BLaER1 treated with 17β-estradiol and CSF1 and Interleukin-3, amounts not matched to agents 10 nM and 100 nM (cell line): ENCODE measurements around the gene PTCRA.

ENCODE experiments used
- H3K27ac ChIP-seq, 11 experiments: shearing (Covaris generic); formaldehyde crosslinking; 2 replicates each; pipeline ENCODE4 v1.8.1; 2022
- H3K27me3 ChIP-seq, 11 experiments: shearing (Covaris generic); formaldehyde crosslinking; 2 replicates each; pipeline ENCODE4 v1.8.1; 2022
- H3K36me3 ChIP-seq, 11 experiments: shearing (Covaris generic); formaldehyde crosslinking; 2 replicates each; pipeline ENCODE4 v1.8.1; 2022
- H3K4me1 ChIP-seq, 10 experiments: shearing (Covaris generic); formaldehyde crosslinking; 2 replicates each; pipeline ENCODE4 v1.8.1; 2022
- H3K4me2 ChIP-seq, 11 experiments: shearing (Covaris generic); formaldehyde crosslinking; 2 replicates each; pipeline ENCODE4 v1.8.1; 2022
- H3K4me3 ChIP-seq, 10 experiments: shearing (Covaris generic); formaldehyde crosslinking; 2 replicates each; pipeline ENCODE4 v1.8.1; 2022
- H3K9ac ChIP-seq, 11 experiments: shearing (Covaris generic); formaldehyde crosslinking; 2 replicates each; pipeline ENCODE4 v1.8.1; 2022
- H3K9me3 ChIP-seq, 11 experiments: shearing (Covaris generic); formaldehyde crosslinking; replicated peaks in 1 of 11; 2 replicates each; pipeline ENCODE4 v1.8.1; 2022
- H4K20me1 ChIP-seq, 11 experiments: shearing (Covaris generic); formaldehyde crosslinking; 2 replicates each; pipeline ENCODE4 v1.8.1; 2022
- Cebpa-rat ChIP-seq, 11 experiments: shearing (Covaris generic); IDR thresholded peaks; 2 replicates each; pipeline ENCODE4 v1.8.1; 2022

Gene PTCRA

DNA sequence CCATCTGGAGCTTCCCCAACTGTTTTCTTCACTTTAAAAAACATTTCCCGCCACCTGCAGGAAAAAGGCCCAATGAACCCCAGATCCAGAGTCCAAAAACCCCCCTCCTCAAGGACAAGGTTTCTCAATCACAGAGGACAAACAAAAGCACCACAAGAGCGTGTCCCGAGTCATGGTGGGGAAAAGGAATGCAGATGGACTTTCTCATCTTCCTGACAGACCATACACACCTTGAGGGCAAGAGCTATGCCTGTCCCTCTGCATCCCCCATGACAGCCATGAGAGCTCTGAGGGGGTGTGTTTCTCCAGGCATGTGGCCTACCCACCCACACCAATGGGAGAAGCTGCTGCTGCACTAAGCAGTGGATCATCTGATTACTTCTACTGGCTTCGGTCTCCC is 54.1 kb downstream of the PTCRA start:
- H3K4me1 ChIP-seq: peaks cover 0 to 52% (median 31%) of the 10 kb centered on the region in 10 experiments; a peak in 15 of 20 replicates
- peaks cover 0 to 56% (median 13%) of the 10 kb centered on the region in 11 experiments; a peak in 9 of 22 replicates for H4K20me1 ChIP-seq
- peaks cover 54 to 91% (median 70%) of the 10 kb centered on the region in 11 experiments for H3K36me3 ChIP-seq
- no peak overlapping the region for H3K4me3 ChIP-seq
- peak overlapping the region in 2 of 11 experiments; percentile 3 to 60; a peak in 2 of 22 replicates for H3K27ac ChIP-seq
- H3K9ac ChIP-seq: 0 out of 22 replicates have a peak overlapping the region, but pooled peaks of 1 of the 11 experiments have one; percentile 12
- TF ChIP-seq Cebpa-rat (IDR thresholded peaks at IDR 0.05): no peak
- no peaks in the 10 kb centered on the region for H3K27me3 ChIP-seq
- H3K4me2 ChIP-seq: no peak overlapping the region
- no peaks in the 10 kb centered on the region for H3K9me3 ChIP-seq

DNA sequence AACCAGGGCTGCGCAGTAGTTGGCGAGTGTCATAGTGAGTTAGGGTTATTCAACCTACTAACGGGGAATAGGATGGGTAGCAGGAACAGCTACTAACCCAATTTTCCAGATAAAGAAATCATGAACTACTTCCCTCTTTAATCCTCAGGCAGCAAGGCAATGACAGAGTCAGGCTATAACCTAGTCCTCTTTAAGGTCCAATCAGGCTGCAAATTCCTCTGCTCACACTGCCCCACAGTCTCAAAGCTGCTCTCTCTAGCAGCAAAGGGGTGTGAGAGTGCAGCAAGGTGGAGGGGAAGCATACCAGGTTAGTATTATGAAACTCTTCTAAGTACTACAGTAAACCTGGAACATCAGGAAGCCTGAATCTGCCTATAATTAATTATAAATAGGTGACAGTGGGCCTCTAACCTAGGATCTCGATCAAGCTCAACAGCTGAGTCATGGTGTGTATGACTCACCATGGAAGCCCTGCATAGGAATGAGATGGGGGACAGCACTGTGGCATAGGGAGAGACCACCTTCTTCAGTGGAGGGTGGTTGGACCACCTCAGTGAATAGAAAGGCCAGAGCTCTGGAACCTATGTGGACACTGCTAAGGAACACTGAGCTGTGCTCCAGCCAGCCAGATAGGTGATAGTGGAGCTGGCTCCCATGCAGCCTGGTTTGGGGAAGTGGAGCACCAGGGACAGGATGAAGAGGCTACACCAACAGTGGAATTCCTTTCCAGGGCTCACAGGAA is 55.2 kb downstream of the PTCRA start:
- peaks cover 10 to 57% (median 36%) of the 10 kb centered on the region in 10 experiments; a peak in 16 of 20 replicates for H3K4me1 ChIP-seq
- H3K9ac ChIP-seq: peak overlapping the region in 2 of 11 experiments; percentile 20 to 30; a peak in 2 of 22 replicates
- H3K4me3 ChIP-seq: no peak overlapping the region
- TF ChIP-seq Cebpa-rat (IDR thresholded peaks at IDR 0.05): no peak
- H3K4me2 ChIP-seq: peak overlapping the region in 7 of 11 experiments; percentile 12 to 73 (median 64); a peak in 13 of 22 replicates
- no peaks in the 10 kb centered on the region for H3K9me3 ChIP-seq
- peaks cover 0 to 47% (median 13%) of the 10 kb centered on the region in 11 experiments; a peak in 9 of 22 replicates for H4K20me1 ChIP-seq
- no peaks in the 10 kb centered on the region for H3K27me3 ChIP-seq
- H3K27ac ChIP-seq: peak overlapping the region in 8 of 11 experiments; percentile 4 to 60 (median 30); a peak in 11 of 22 replicates
- peaks cover 45 to 81% (median 60%) of the 10 kb centered on the region in 11 experiments for H3K36me3 ChIP-seq

DNA sequence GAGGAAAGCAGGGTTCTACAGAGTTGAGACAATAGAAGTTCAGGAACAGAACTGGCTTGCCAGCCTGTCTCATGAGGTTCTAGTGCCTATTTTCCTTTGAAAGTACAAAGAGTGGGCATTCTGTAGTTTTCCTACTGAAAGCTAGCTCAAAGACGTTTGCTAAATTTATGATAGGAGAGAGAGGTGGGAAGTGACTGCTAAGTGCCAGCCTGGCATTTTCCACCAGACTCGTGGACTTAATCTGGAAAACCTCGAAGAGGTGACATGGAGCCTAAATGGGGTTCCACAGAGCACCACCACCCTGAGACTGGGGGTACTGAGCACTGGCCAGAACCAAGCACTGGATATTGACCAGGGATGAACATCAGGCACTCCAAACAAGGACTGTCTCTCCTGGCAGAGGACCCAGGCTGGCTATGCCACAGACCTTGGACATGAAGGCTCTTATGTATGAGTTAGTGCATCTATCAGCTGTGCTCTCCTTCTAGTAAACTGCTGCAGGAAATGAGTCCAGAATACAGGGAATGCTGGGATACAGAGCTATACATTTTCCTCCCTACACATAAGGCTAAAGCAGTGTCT is 56.0 kb downstream of the PTCRA start:
- Histone ChIP-seq H3K4me2 (peak overlapping the region in 7 of 11 experiments; percentile 12 to 73 (median 64); a peak in 13 of 22 replicates), H3K27me3 (no peaks in the 10 kb centered on the region), H3K9ac (no peak overlapping the region), H3K4me3 (no peak overlapping the region), H3K9me3 (no peaks in the 10 kb centered on the region), H3K27ac (peak overlapping the region in 5 of 11 experiments; percentile 4 to 60 (median 45); a peak in 9 of 22 replicates), H3K36me3 (peaks cover 39 to 73% (median 53%) of the 10 kb centered on the region in 11 experiments), H3K4me1 (peaks cover 14 to 58% (median 37%) of the 10 kb centered on the region in 10 experiments; a peak in 19 of 20 replicates), H4K20me1 (peaks cover 0 to 40% (median 13%) of the 10 kb centered on the region in 11 experiments; a peak in 8 of 22 replicates)
- no peak for TF ChIP-seq Cebpa-rat (IDR thresholded peaks at IDR 0.05)

DNA sequence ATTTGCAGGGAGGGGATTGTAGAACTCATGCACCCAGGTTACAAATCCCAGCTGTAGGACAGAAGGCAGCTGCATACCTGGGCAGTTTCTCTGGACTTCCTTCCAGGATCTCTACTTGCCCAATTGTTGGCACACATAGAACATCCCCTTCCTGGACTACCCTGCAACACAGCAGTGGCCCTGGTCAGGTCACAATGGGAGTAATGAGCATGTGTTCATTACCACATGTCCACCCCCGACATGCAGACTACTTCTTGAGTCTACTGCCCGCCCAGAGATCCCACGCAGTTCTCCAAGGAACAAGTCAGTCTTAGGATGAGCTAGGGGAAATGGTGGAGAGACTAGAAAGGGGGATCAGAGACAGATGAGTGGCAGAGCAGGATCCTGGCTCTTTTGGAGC is 58.1 kb downstream of the PTCRA start:
- peaks cover 0 to 34% (median 15%) of the 10 kb centered on the region in 11 experiments; a peak in 11 of 22 replicates for H4K20me1 ChIP-seq
- no peaks in the 10 kb centered on the region for H3K9me3 ChIP-seq
- H3K36me3 ChIP-seq: peaks cover 20 to 52% (median 40%) of the 10 kb centered on the region in 11 experiments; a peak in 21 of 22 replicates
- no peaks in the 10 kb centered on the region for H3K27me3 ChIP-seq
- TF ChIP-seq Cebpa-rat (IDR thresholded peaks at IDR 0.05): no peak
- peaks cover 28 to 57% (median 43%) of the 10 kb centered on the region in 10 experiments for H3K4me1 ChIP-seq
- H3K27ac ChIP-seq: no peak overlapping the region
- no peak overlapping the region for H3K9ac ChIP-seq
- no peak overlapping the region for H3K4me3 ChIP-seq
- H3K4me2 ChIP-seq: no peak overlapping the region

DNA sequence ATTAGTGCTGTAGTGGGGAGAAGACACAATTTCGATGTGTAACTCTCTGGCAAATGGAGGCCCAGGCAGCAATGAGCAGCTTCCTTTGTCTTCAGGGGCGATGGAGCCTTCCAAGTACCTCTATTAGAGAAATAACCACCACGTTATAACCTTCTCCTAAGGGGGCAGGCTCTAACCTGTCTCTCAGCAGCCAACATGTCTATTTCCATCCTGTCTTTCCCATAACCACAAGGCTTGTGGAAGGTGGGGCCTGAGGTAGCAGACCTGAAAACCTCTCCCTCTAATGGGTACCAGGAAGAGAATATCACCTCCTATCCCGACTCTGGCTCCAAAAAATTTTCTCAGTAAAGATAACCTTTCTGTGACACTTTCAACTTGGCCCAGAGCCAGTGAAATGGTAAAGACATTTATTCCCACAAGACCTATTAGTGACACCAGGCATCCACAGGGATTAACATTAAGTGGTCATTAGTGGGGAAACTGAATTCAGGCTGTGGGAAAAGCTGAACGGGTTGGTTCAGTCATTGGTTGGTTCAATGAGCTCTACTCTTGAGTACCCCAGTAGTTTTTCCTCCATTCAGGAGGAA is 59.2 kb downstream of the PTCRA start:
- Histone ChIP-seq H3K4me1 (peaks cover 35 to 58% (median 50%) of the 10 kb centered on the region in 10 experiments), H4K20me1 (peaks cover 0 to 34% (median 15%) of the 10 kb centered on the region in 11 experiments; a peak in 11 of 22 replicates), H3K9ac (no peak overlapping the region), H3K27me3 (no peaks in the 10 kb centered on the region), H3K4me2 (peak overlapping the region in 8 of 11 experiments; percentile 4 to 99 (median 92); a peak in 5 of 22 replicates), H3K4me3 (no peak overlapping the region), H3K36me3 (peaks cover 11 to 41% (median 29%) of the 10 kb centered on the region in 11 experiments; a peak in 19 of 22 replicates), H3K27ac (no peak overlapping the region), H3K9me3 (no peaks in the 10 kb centered on the region)
- TF ChIP-seq Cebpa-rat (IDR thresholded peaks at IDR 0.05): no peak
